ENCODE measurements around the gene TK2. TPM values are rescaled to one million over a fixed set of nuclear protein-coding genes. Genes with fewer than 3 reads are reported as not detected.

TK2 gene
- polyA plus RNA-seq, 12 donors: 11.1 to 19.2 (median 15.3) TPM; not detected in 1

DNA sequence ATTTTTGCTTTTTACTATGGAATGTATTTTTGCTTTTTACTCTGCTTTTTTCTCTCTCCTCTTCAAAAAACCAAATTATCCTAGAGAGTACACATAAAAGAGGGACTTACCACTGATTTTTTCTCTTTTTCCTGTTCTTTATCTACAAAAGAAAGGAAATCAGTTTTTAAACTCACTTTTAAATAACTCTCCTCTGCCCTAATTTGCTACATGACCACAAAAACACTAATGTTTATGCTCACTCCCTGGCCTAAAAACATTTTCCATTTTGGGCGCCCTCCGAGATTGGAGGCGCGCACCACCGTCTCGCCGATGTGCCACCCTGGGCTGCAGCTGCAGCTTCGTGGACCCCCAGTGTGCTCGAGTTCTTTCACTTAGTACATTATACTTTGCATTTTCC is 1.1 kb downstream of the TK2 start:
- DNase-seq: no peak

DNA sequence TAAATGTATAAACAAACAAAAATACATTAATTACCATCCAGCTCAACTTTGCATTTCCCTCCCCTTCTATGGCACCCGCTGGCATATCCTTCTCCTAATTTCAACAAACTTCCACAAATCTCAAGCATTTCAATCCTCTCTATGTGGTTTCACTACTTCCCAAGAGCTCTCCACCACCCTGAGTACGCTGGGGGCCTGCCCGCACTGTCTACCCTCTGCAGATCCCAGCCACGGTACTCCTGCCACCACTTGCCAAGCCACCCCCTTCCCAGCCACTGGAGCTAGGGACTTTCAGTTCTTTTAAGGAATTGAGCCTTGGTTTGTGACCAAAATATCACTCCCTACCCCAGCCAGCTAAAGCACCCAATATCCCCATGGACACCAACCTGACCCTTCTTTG is 1.9 kb downstream of the TK2 start:
- no peak for DNase-seq

DNA sequence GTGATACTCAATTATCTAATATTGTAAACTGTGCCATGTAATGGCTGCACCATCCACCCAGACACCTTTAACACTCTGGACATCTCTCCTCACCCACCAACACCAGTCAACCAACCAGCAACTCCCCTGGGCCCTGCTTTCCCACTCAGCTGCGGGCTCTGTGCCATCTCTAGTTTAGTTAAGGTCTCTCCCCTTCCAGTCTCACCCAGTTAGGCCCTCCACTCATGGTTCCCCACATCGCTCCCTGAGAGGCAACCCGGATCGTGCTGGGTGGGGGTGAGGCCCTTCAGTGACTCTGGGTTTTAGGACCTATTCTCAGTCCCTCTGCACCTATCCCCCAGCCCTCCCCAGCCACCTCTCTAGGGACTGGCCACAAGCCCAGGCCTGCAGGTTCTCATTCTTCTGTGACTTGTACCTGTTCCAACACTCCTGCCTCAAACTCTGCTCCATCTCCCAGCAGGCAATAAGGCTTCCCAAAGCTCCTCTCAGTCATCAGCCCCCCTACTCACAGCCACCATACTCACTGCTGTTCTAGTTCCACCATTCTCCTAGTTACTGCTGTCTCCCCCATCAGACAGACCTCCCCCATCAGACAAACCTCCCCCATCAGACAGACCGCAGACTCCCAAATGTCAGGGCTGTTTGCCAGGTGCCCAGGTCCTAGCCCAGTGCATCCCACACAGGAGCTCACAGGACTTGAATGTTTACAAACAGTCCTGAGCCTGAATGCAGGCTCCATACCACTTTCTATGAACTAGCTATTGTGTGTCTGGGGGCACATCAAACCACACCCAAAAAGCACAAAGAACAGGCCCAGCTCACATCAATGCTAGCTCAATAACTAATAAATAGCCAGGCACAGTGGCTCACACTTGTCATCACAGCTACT is 2.6 kb downstream of the TK2 start:
- no peak for DNase-seq

- DNase-seq: no peak
Measured at GRCh38 chr16:66544016-66544757, 5.7 kb downstream of the TK2 start.

- no peak for DNase-seq
Measured at GRCh38 chr16:66543541-66543940, 6.4 kb downstream of the TK2 start.

- no peak for DNase-seq
Measured at GRCh38 chr16:66542396-66542795, 7.5 kb downstream of the TK2 start.

DNA sequence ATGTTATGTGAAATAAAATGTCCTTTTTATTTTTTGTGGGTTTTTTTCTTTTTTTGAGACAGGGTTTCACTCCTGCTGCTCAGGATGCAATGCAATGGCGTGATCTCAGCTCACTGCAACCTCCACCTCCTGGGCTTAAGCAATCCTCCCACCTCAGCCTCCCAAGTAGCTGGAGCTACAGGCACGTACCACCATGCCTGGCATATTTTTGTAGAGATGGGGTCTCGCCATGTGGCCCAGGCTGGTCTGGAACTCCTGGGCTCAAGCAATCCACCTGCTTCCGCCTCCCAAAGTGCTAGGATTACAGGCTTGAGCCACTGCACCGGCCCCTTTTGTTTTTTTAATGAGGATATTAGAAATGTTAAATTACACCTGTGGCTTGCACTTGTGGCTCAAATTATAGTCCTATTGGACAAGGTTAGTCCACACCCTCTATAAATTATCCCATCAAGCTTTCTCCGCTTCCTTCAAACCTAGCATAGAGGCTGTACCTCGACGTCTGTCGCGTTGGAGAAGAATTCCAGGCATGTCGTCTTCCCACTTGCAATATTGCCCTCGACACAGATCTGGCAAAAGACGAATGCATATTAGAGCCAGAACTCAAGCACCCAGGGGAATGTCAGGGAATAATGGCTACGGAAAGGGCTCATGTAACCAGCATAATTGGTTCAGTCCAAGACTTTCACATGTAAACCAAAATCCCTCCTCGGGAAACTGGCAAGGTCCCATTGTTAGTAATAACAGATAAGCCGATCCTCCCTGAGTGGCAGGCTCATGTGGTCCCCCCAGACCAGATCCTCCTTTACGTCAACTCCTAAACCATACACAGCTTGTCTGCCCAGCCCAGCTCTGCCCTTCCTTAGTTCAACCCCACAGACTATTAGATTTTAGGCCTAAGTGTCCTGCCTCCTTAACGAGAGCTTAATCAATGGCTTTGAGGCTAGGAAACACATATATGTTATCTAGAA is 8.2 kb downstream of the TK2 start:
- DNase-seq: no peak

DNA sequence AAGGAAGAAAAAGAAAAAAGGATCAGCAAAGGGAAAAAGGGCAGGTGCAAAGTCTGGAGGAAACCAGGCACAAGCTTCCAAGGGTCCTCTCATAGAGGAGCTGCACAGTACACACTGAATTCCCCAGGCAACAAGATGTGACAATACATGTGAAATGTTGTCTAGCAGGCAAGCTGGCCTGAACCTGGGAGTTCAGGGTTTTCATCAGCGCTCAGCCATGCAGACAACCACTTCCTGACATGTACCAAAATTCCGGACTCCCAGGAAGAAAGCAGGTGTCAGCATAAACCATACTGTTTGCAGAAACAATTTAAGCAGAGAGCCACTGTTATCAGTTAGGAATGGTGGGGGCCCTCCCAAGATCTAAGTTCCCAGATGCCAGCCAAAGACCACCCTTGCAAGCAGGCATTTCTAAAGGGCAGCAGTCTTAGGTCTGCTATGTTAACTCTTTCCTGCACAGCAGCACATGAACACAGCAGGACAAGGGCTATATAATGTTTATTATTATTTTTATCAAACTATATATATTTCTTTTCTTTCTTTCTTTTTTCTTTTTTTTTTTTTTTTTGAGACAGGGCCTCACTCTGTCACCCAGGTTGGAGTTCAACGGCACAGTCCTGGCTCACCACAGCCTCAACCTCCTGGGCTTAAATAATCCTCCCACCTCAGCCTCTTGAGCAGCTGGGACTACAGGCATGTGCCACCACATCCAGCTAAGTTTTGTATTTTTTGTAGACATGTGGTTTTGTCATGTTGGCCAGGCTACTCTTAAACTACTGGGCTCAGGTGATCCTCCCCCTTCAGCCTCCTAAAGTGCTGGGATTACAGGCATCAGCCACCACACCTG is 10.1 kb downstream of the TK2 start:
- no peak for DNase-seq

GRCh38 chr16:66538910-66539309 is 11.0 kb downstream of the TK2 start:
- DNase-seq: no peak

GRCh38 chr16:66537236-66537635 is 12.7 kb downstream of the TK2 start:
- DNase-seq: no peak

DNA sequence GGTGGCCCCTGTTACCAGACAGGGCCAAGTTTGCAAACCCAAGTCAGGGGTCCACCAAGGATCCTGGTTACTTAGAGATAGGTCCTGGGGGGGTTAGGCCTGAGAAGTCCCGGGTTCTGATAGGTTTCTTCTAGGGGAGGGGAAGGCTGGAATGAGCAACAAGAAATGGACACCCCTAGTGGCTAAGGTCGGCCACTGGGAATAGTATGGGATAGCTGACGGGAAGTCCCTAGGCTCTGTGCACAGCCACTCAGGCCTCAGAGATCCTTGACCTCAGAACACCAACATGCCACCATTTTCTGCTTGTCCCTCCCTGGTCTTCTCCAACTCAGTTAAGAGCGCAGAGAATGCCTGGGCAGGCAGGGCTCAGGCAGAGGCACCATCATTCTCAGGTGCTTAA is 13.4 kb downstream of the TK2 start:
- DNase-seq: no peak

GRCh38 chr16:66534376-66534799 is 15.5 kb downstream of the TK2 start:
- no peak for DNase-seq

- DNase-seq: no peak
Measured at GRCh38 chr16:66529475-66529874, 20.4 kb downstream of the TK2 start.

GRCh38 chr16:66528294-66528693 is 21.6 kb downstream of the TK2 start:
- DNase-seq: no peak

GRCh38 chr16:66525396-66526180 is 24.3 kb downstream of the TK2 start:
- no peak for DNase-seq

- DNase-seq: no peak
Measured at GRCh38 chr16:66524601-66525164, 25.2 kb downstream of the TK2 start.

DNA sequence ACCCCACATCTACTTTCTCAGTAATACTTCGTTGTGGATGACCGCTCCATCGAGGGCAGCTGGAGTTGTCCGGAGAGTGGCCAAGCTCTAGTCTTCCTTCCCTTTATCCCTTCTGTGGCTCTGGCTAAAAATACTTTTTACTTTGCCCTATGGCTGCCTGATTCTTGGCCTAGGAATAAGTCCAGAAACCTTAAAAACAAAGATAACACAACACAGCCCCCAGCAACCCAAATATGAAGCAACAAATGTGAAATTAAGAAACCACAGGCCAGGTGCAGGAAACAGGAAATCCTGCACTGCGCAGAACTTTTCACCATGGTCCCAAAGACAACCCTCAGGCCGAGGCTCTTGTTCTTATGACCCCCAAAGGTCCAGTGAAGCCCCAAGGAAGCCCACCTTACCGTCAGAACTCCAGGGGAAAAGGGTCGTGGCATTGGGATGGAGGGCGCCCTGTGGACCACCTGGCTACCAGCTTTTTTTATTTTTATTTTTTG is 26.0 kb downstream of the TK2 start:
- no peak for DNase-seq

GRCh38 chr16:66522816-66523590 is 26.9 kb downstream of the TK2 start:
- DNase-seq: no peak

All from muscle of arm (tissue), 12 donors.